ENCODE results near the gene GAD1.

DNA sequence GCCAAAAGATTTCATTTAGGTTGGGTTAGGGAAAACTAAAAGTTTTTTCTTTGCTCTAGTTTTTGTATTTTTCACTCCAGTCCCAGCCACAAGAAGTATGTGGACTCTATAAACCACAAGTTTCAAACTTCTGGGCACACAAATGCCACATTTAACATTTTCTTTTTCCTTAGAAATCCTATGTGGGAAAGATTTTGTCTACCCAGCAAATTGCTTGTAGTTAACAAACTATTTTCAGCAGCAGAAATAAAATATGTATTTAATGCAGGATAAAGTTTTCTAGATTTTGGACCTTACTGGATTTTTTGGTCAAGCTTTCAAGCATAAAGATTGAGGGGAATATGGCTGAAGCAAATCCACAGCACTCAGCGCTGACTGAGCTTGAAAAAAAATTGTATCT, 37.4 kb upstream of the GAD1 start:
- TF ChIP-seq CTCF (IDR thresholded peaks at IDR 0.05): no peak
- no peak for TF ChIP-seq POLR2A (IDR thresholded peaks at IDR 0.05)

Data from tibial nerve (tissue), 3 donors.